Endothelial cell (in vitro differentiated cells): ENCODE data around the gene LIN28B. TPM values are rescaled to one million over a fixed set of nuclear protein-coding genes. Genes with fewer than 3 reads are reported as not detected.
A peak's percentile ranks its signal among the peaks of the same experiment; 100 is the strongest.

Source experiments
- DNase-seq: peaks from one replicate; pipeline ENCODE4 v3.0.0; 2021; ENCODE audit warnings: low spot score
- H3K27ac Mint-ChIP-seq: one replicate; pipeline ENCODE4 v1.8.0; 2021; ENCODE audit warnings: mixed read lengths, inconsistent platforms; ENCODE audit not compliant: unreplicated experiment
- H3K27me3 Mint-ChIP-seq: one replicate; pipeline ENCODE4 v1.8.0; 2021; ENCODE audit warnings: mild to moderate bottlenecking, moderate library complexity, mixed read lengths, inconsistent platforms; ENCODE audit not compliant: unreplicated experiment
- H3K36me3 Mint-ChIP-seq: one replicate; pipeline ENCODE4 v1.8.0; 2021; ENCODE audit warnings: mild to moderate bottlenecking, low read depth, mixed read lengths, inconsistent platforms; ENCODE audit not compliant: unreplicated experiment
- H3K4me1 Mint-ChIP-seq: one replicate; pipeline ENCODE4 v1.8.0; 2021; ENCODE audit warnings: mild to moderate bottlenecking, mixed read lengths, inconsistent platforms; ENCODE audit not compliant: unreplicated experiment
- H3K4me3 Mint-ChIP-seq: one replicate; pipeline ENCODE4 v1.8.0; 2021; ENCODE audit warnings: mild to moderate bottlenecking, mixed read lengths, inconsistent platforms; ENCODE audit not compliant: unreplicated experiment
- H3K9me3 Mint-ChIP-seq: one replicate; pipeline ENCODE4 v1.8.0; 2021; ENCODE audit warnings: mixed read lengths, inconsistent platforms; ENCODE audit not compliant: unreplicated experiment
- total RNA-seq: library from RNA; stranded (reverse); fragmentation: NEBNext Ultra II Directional; extraction: Animal tissue kit (Norgen Biotek cat#: 25700); gene quantifications from one replicate; pipeline ENCODE4 v1.2.1, GENCODE V29; 2021; ENCODE audit not compliant: unreplicated experiment
- TF ChIP-seq, protein P1 (sequence below): fragments of 200-600 bp; sonication (generic); IDR thresholded peaks from one replicate; pipeline ENCODE4 v1.5.0; 2021; ENCODE audit warnings: antibody characterized with exemption; ENCODE audit not compliant: unreplicated experiment

LIN28B gene
- total RNA-seq, 1 donor from 2014 or later: 36.9 TPM

DNA sequence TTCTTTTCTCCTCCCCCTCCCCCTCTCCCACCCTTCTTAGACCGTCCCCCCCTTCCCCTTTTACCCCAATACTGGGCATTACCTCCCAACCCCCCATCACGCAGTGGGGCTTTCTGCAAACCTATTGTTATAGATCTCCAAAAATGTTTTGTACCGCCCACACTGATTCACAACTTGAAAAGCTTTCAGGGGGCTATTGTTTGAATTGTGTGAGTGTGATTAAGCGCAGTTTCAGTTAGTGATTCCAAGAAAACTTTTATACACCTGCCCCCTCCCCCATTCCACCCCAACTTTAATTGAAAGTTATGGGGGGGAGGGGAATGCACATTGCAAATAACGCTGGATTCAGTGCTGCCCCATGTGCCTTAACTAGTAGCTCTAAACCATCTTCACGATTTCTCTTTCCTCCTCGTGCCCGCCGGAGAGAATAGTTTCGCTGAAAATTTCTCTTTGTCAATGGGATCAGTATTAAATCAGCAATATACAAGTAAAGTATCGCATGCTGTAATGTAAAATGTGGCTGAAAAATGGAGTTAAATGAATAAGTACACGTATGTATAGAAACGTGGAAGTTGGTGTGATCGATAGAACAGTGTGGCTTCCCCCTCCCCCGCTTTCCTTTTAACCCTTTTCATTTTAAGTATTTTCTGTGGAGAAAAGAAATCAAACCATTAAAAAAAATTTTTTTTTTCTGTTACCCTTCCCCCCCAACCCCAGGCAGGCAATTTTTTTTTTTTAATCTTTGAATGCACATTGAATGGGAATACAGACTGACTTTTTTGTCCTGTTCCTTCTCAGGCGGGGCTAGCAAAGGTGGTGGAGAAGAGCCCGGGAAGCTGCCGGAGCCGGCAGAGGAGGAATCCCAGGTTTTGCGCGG is 632 bp downstream of the LIN28B start:
- TF ChIP-seq, protein P1, sequence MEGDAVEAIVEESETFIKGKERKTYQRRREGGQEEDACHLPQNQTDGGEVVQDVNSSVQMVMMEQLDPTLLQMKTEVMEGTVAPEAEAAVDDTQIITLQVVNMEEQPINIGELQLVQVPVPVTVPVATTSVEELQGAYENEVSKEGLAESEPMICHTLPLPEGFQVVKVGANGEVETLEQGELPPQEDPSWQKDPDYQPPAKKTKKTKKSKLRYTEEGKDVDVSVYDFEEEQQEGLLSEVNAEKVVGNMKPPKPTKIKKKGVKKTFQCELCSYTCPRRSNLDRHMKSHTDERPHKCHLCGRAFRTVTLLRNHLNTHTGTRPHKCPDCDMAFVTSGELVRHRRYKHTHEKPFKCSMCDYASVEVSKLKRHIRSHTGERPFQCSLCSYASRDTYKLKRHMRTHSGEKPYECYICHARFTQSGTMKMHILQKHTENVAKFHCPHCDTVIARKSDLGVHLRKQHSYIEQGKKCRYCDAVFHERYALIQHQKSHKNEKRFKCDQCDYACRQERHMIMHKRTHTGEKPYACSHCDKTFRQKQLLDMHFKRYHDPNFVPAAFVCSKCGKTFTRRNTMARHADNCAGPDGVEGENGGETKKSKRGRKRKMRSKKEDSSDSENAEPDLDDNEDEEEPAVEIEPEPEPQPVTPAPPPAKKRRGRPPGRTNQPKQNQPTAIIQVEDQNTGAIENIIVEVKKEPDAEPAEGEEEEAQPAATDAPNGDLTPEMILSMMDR: no peak
- Mint-ChIP-seq H3K27ac (peak overlapping the region; percentile 99), H3K4me3 (peak overlapping the region; percentile 95), H3K36me3 (peaks cover 3% of the 10 kb centered on the region), H3K9me3 (no peaks in the 10 kb centered on the region), H3K27me3 (peaks cover 5% of the 10 kb centered on the region), H3K4me1 (peaks cover 32% of the 10 kb centered on the region)
- DNase-seq: peak; percentile 45

DNA sequence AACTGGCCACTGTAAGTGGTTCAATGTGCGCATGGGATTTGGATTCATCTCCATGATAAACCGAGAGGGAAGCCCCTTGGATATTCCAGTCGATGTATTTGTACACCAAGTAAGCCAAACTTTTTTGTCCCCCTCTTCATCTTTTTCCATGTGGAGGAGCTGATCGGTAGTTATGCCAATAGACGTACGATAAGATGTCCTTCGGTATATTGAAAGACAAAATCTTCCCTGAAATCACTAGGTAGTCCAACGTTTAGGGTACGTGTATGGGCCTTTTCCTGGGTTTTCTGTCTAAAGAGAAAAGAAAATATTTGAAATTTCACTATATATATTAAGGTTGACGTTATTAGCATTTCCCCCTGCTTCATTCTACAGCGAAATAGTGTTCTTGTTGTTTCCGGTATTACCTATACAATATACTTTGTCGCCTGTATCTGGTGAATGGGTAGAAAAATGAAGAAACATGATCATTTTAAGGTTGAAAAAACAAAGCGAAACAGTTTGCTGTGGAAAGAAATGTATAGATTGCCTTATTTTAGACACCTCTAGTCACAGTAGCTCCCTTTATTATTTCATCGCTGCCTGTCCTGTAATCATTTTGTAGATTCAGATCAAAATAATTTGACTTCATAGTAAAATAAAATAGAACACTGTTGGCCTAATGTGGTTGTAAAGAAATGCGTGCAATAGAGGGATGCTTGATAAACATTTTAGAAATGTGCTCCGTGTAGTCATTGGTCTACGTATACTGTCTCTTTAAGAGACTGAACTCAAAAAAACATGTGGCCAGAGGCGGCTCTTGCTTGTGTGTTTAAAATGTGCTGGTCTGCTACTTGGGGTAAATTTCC is 1.5 kb downstream of the LIN28B start:
- Mint-ChIP-seq H3K4me1 (peaks cover 29% of the 10 kb centered on the region), H3K27me3 (peaks cover 4% of the 10 kb centered on the region), H3K36me3 (peaks cover 3% of the 10 kb centered on the region), H3K27ac (peak overlapping the region; percentile 99), H3K4me3 (peak overlapping the region; percentile 95), H3K9me3 (no peaks in the 10 kb centered on the region)
- DNase-seq: no peak
- TF ChIP-seq, protein P1: no peak

DNA sequence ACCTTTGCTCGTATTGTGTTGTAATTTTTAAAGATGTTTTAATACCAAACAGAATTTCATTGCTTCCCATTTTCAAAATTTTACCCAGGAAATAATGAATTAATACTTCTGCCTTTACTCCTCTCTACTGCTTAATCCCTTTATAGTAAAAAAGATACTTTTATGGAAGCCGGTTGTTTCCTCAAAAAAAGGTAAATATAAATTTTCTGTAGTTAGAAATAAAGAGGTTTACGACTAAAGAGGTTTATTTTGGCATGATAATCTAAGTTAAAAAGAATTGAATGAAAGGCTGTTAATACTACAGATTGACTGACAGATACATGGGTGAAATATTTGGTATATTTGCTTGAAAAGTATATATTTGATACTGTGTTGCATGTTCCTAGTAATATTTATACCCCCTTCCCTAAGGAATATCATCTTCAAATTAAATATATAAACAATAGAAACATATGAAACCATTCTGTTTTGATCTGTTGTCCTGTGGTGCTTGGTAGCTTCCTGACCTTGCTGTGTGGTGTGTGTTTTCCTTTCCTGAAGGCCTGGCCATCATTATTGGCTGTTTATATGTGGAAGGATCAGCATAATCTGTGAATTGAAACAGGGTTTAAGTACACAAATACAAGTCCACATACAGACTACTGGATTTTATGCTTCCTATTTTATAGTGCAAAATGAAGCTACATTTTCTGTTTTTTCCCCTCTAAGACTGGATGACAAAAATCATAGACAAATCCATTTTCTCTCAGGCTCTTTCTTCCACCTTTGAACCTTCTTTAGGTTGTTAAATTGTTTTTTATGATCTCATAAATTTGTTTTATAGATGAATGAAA is 2.3 kb downstream of the LIN28B start:
- peak overlapping the region; percentile 95 for H3K4me3 Mint-ChIP-seq

DNA sequence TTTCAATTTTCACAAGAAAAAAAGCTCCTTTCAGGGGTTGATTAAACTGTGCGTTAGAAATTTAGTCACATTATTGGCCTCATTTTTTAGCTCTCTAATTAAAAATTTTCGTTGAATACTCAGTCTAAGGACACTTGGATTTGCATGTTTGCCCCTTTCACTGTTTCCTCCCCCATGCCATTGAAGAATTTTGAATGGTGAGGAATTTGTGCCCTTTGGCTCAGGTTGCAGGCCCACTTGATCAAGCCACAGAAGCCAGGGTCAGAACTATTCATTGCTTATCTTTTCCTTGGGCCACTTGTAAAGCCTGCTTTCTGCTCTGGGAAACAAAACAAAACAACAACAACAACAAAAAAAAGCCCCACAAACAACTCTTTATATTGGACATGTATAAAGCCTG is 12.2 kb downstream of the LIN28B start:
- H3K4me1 Mint-ChIP-seq: peaks cover 24% of the 10 kb centered on the region

More for the DNA sequence above, 2.3 kb downstream of the LIN28B start:
- Mint-ChIP-seq H3K36me3 (peaks cover 3% of the 10 kb centered on the region), H3K9me3 (no peaks in the 10 kb centered on the region), H3K27me3 (peaks cover 2% of the 10 kb centered on the region), H3K27ac (peak overlapping the region; percentile 99), H3K4me1 (peaks cover 30% of the 10 kb centered on the region)
- DNase-seq: no peak
- TF ChIP-seq, protein P1: no peak

More for the DNA sequence above, 12.2 kb downstream of the LIN28B start:
- no peaks in the 10 kb centered on the region for H3K27me3 Mint-ChIP-seq
- peak overlapping the region; percentile 77 for H3K27ac Mint-ChIP-seq
- DNase-seq: no peak
- no peak overlapping the region for H3K4me3 Mint-ChIP-seq
- no peaks in the 10 kb centered on the region for H3K36me3 Mint-ChIP-seq
- no peaks in the 10 kb centered on the region for H3K9me3 Mint-ChIP-seq
- TF ChIP-seq, protein P1: no peak
